GM12892 (cell line): ENCODE measurements around the gene MCL1.
"Not testable (repeated sequence)": the region's sequence is repeated elsewhere in the genome, so short reads cannot be mapped to it uniquely, and the experiment has no call there.

Experiments used
- DNase-seq: peaks from one replicate; pipeline ENCODE4 v3.0.0; 2011; ENCODE audit not compliant: insufficient read length
- FAIRE-seq: peaks from 2 replicates; lab custom pipeline; 2011; peaks lifted over from hg19 to GRCh38; lab: Jason Lieb, UNC
- POLR2A ChIP-seq: IDR thresholded peaks from 2 replicates; pipeline ENCODE4 v1.6.1; 2011; ENCODE audit warnings: low read depth, low read length, control low read depth
- POLR2AphosphoS5 ChIP-seq: IDR thresholded peaks from 2 replicates; pipeline ENCODE4 v1.6.1; 2011; ENCODE audit warnings: low read depth, low read length, control low read depth
- TAF1 ChIP-seq: IDR thresholded peaks from 2 replicates; pipeline ENCODE4 v1.6.1; 2011; ENCODE audit warnings: low read depth, mild to moderate bottlenecking, control low read depth, low read length, borderline replicate concordance

Gene MCL1

GRCh38 chr1:150596095-150596892, 16.9 kb upstream of the MCL1 start:
- DNase-seq (no peak), FAIRE-seq (no peak)

GRCh38 chr1:150582371-150582770, 3.0 kb upstream of the MCL1 start:
- no peak for TF ChIP-seq TAF1
- DNase-seq: no peak
- FAIRE-seq: no peak

More at GRCh38 chr1:150596095-150596892, 16.9 kb upstream of the MCL1 start:
- TF ChIP-seq POLR2AphosphoS5 (no peak), TAF1 (no peak), POLR2A (no peak)

GRCh38 chr1:150581962-150582361, 2.6 kb upstream of the MCL1 start:
- not testable (repeated sequence) for DNase-seq, FAIRE-seq

GRCh38 chr1:150581437-150581836, 2.0 kb upstream of the MCL1 start:
- not testable (repeated sequence) for FAIRE-seq, DNase-seq

GRCh38 chr1:150580966-150581365, 1.6 kb upstream of the MCL1 start:
- DNase-seq, FAIRE-seq: not testable (repeated sequence)

- no peak for FAIRE-seq
- no peak for DNase-seq
- no peak for TF ChIP-seq POLR2A
- TF ChIP-seq TAF1: no peak
- no peak for TF ChIP-seq POLR2AphosphoS5
These were observed 684 bp upstream of the MCL1 start for GRCh38 chr1:150579945-150580642.

GRCh38 chr1:150578272-150579109, 919 bp downstream of the MCL1 start:
- peak; percentile 33; the same call in 1 of the 2 replicates for TF ChIP-seq TAF1
- TF ChIP-seq POLR2A: peak; percentile 36; the same call in 1 of the 2 replicates
- no peak; the same call in 1 of the 2 replicates for TF ChIP-seq POLR2AphosphoS5
- DNase-seq: no peak
- peak; percentile 58 for FAIRE-seq

GRCh38 chr1:150577557-150578271, 1.7 kb downstream of the MCL1 start:
- no peak for DNase-seq
- FAIRE-seq: no peak
- TF ChIP-seq POLR2A: no peak
- TF ChIP-seq POLR2AphosphoS5: no peak; the same call in 1 of the 2 replicates
- TF ChIP-seq TAF1: no peak

- FAIRE-seq (no peak), DNase-seq (no peak)
- TF ChIP-seq POLR2A (0 out of 2 replicates have a peak, but pooled peaks have one; percentile 26), POLR2AphosphoS5 (no peak)
These were observed 2.4 kb downstream of the MCL1 start for GRCh38 chr1:150576794-150577556.

- TF ChIP-seq TAF1: no peak
- no peak for TF ChIP-seq POLR2AphosphoS5
- no peak for TF ChIP-seq POLR2A
- FAIRE-seq: no peak
- no peak for DNase-seq
These were observed 3.1 kb downstream of the MCL1 start for GRCh38 chr1:150576367-150576711.
